Measurements from ENCODE around the gene FAM13C. TPM values are rescaled to one million over a fixed set of nuclear protein-coding genes. Genes with fewer than 3 reads are reported as not detected.
A peak's percentile ranks its signal among the peaks of the same experiment; 100 is the strongest.

The FAM13C gene
- total and polyA plus RNA-seq, 7 donors = 1.0 to 31.7 (median 13.1) TPM

DNA sequence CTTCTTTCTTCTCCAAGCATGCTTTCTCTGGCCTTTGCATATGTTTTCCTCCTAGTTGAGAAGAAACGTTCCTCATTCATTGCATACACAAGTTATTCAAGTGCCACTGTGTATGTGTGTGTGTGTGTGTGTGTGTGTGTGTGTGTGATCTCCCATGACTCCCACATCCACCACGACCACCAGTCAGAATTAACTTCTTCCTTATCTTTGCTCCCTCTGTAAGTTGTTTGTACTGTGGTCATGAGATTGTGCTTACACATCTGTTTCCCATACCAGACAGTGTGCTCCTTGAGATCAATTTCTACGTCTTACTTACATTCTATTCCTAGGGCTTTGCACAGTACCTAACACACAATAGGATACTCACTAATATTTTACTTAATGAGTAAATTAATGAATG lies 22.4 kb upstream of the FAM13C start:
- WGBS, 3 donors = 72 to 86% (median 80%) methylated on average over 3 of the region's 3 CpGs
- intact Hi-C loops (cut with DNase I) = no loop called here
- H3K27ac ChIP-seq = no peak overlapping the region

DNA sequence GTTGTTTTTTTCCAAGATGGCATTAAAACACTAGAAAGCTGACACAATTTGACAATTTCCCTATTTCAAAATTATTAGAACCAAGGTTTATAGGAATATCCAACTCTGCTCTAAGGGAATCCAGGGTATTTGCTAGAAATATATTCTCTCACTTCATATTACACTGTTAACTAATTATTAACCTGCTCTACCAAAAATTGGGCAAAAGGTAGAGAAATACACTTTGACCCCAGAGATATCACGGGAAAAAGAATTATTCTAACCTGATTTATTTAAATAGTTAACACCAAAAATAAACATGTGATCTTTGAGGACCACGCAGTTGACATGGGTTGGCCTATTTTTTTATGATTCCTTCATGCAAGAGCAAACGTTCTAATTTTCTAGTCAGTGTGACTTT lies 21.6 kb upstream of the FAM13C start:
- DNase-seq (no peak), ATAC-seq (no peak)
- Histone ChIP-seq H3K27ac (no peak overlapping the region), H3K9me3 (no peaks in the 10 kb centered on the region), H3K27me3 (ENCODE audit: insufficient read depth in 3 of 3, low read length in 2 of 3) (no peaks in the 10 kb centered on the region), H3K4me1 (peaks cover 14% of the 10 kb centered on the region), H3K36me3 (ENCODE audit: insufficient read depth in 1 of 2, low read depth in 1 of 2) (no peaks in the 10 kb centered on the region), H3K4me3 (no peak overlapping the region)
- WGBS, 3 donors = 80 to 84% (median 83%) methylated on average over 3 of the region's 3 CpGs
- intact Hi-C loops (cut with DNase I) = no loop called here
- TF ChIP-seq, protein P1, sequence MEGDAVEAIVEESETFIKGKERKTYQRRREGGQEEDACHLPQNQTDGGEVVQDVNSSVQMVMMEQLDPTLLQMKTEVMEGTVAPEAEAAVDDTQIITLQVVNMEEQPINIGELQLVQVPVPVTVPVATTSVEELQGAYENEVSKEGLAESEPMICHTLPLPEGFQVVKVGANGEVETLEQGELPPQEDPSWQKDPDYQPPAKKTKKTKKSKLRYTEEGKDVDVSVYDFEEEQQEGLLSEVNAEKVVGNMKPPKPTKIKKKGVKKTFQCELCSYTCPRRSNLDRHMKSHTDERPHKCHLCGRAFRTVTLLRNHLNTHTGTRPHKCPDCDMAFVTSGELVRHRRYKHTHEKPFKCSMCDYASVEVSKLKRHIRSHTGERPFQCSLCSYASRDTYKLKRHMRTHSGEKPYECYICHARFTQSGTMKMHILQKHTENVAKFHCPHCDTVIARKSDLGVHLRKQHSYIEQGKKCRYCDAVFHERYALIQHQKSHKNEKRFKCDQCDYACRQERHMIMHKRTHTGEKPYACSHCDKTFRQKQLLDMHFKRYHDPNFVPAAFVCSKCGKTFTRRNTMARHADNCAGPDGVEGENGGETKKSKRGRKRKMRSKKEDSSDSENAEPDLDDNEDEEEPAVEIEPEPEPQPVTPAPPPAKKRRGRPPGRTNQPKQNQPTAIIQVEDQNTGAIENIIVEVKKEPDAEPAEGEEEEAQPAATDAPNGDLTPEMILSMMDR (IDR thresholded peaks at IDR 0.05) = no peak

More for the DNA sequence above, 22.4 kb upstream of the FAM13C start:
- TF ChIP-seq, protein P1 (IDR thresholded peaks at IDR 0.05) = no peak
- ATAC-seq (no peak), DNase-seq (no peak)
- H3K27me3 ChIP-seq (ENCODE audit: insufficient read depth in 3 of 3, low read length in 2 of 3) = no peaks in the 10 kb centered on the region
- H3K4me3 ChIP-seq = no peak overlapping the region
- H3K4me1 ChIP-seq = peaks cover 14% of the 10 kb centered on the region
- H3K36me3 ChIP-seq (ENCODE audit: insufficient read depth in 1 of 2, low read depth in 1 of 2) = no peaks in the 10 kb centered on the region
- H3K9me3 ChIP-seq = no peaks in the 10 kb centered on the region

DNA sequence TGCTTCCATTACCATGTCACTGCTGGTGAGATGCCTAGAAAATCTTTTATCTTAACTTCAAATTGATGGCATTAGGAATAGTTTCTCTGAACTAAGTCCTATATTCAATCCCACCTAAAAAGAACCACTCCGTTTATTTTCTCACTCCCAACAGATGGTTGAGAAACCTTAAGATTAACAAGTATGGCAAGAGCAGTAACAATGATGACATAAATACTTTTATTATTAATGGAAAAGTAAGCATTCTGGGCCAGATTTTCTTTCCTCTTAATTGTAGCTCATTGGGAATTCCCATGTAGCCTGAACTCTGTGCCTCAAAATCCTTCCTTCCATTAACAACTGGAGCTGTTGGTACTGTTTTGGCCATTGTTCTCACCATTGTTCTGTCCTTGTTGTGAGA lies 21.1 kb upstream of the FAM13C start:
- 39 to 55% (median 52%) methylated on average over 1 of the region's 1 CpG for WGBS, 3 donors
- H3K27ac ChIP-seq = peak overlapping the region; percentile 48
- DNase-seq = no peak
- no peaks in the 10 kb centered on the region for H3K9me3 ChIP-seq
- ATAC-seq = no peak
- H3K27me3 ChIP-seq (ENCODE audit: insufficient read depth in 3 of 3, low read length in 2 of 3) = no peaks in the 10 kb centered on the region
- TF ChIP-seq, protein P1 (IDR thresholded peaks at IDR 0.05) = no peak
- intact Hi-C loops (cut with DNase I) = no loop called here
- no peak overlapping the region for H3K4me3 ChIP-seq
- H3K4me1 ChIP-seq = peaks cover 14% of the 10 kb centered on the region
- H3K36me3 ChIP-seq (ENCODE audit: insufficient read depth in 1 of 2, low read depth in 1 of 2) = no peaks in the 10 kb centered on the region

DNA sequence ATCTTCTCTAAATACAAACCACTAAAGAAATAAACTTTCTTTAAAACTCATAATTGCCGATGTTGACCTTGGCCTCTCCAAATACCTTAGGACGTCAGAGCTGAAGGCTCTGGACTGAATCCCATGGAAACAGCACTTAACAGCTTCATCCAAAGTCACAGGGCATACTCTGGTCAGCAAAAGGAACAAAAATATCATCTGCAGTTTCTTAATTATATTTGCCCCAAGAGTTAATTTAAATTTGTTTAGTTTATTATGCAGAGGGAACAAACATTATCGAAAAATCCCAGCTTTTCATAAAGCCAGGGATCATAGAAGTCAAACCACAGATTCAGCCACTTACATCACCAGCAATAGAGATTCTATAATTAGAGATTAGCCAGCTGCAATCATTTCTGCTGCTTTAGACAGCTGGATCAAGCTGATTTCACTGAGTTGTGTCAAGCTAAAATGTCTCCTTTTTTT lies 20.5 kb upstream of the FAM13C start:
- no peak overlapping the region for H3K4me3 ChIP-seq
- peak overlapping the region; percentile 48 for H3K27ac ChIP-seq
- peaks cover 9% of the 10 kb centered on the region for H3K4me1 ChIP-seq
- H3K9me3 ChIP-seq = no peaks in the 10 kb centered on the region
- DNase-seq (no peak), ATAC-seq (peak in 3 of 4 donors; percentile 54 to 78 (median 55))
- no peaks in the 10 kb centered on the region for H3K27me3 ChIP-seq (ENCODE audit: insufficient read depth in 3 of 3, low read length in 2 of 3)
- WGBS, 3 donors = 13 to 27% (median 24%) methylated on average over 3 of the region's 3 CpGs
- intact Hi-C loops (cut with DNase I) = no loop called here
- H3K36me3 ChIP-seq (ENCODE audit: insufficient read depth in 1 of 2, low read depth in 1 of 2) = no peaks in the 10 kb centered on the region
- TF ChIP-seq, protein P1 (IDR thresholded peaks at IDR 0.05) = no peak

DNA sequence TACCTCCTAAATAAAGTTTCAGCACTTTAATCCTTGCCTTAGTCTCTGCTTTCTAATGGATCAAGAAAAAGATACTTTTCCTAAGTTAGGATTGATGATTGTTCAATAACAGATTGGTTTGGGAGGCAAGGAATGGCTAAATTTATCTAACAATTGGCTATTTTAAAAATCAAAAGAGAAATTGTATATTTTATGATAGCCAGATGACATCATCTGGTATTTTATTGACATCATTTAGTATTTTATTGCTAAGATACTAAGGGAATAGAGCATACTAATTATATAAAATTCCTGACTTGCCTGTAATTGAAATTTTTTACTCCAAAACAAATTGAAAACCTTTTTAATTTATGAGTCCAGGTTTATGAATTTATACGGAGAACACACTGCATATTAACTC lies 19.3 kb upstream of the FAM13C start:
- ATAC-seq = no peak
- no peak overlapping the region for H3K27ac ChIP-seq
- no peak for DNase-seq
- intact Hi-C loops (cut with DNase I) = no loop called here
- H3K4me3 ChIP-seq = no peak overlapping the region
- TF ChIP-seq, protein P1 (IDR thresholded peaks at IDR 0.05) = no peak
- 68 to 69% (median 69%) methylated on average over 1 of the region's 1 CpG for WGBS, 3 donors
- no peaks in the 10 kb centered on the region for H3K36me3 ChIP-seq (ENCODE audit: insufficient read depth in 1 of 2, low read depth in 1 of 2)
- H3K4me1 ChIP-seq = no peaks in the 10 kb centered on the region
- no peaks in the 10 kb centered on the region for H3K9me3 ChIP-seq
- H3K27me3 ChIP-seq (ENCODE audit: insufficient read depth in 3 of 3, low read length in 2 of 3) = no peaks in the 10 kb centered on the region
